ENCODE measurements around the gene DYNC2I2. TPM values are rescaled to one million over a fixed set of nuclear protein-coding genes. Genes with fewer than 3 reads are reported as not detected.

The DYNC2I2 gene
- total and polyA plus RNA-seq, 2 experiments from 2014 or later = 58.8 to 93.1 TPM

GRCh38 chr9:128611600-128612394, 44.9 kb downstream of the DYNC2I2 start:
- H3K4me1 ChIP-seq (ENCODE audit: insufficient read depth) = no peaks in the 10 kb centered on the region
- H3K4me3 ChIP-seq = no peak overlapping the region
- no peak overlapping the region for H3K9ac ChIP-seq
- H2AFZ ChIP-seq = no peak overlapping the region
- no peak for TF ChIP-seq EZH2 (IDR thresholded peaks at IDR 0.05; ENCODE audit: insufficient read depth, poor library complexity, severe bottlenecking)
- no peak for TF ChIP-seq EZH2phosphoT487 (IDR thresholded peaks at IDR 0.05; ENCODE audit: insufficient read depth, low read depth)
- in situ Hi-C loops (cut with MboI) = no loop called here
- H4K20me1 ChIP-seq (ENCODE audit: insufficient read depth) = no peaks in the 10 kb centered on the region
- DNase-seq = no peak
- H3K27ac ChIP-seq = no peak overlapping the region
- H3K9me3 ChIP-seq (ENCODE audit: low read depth) = no peaks in the 10 kb centered on the region
- H3K79me2 ChIP-seq (ENCODE audit: insufficient read depth) = peaks cover 10% of the 10 kb centered on the region
- H3K36me3 ChIP-seq (ENCODE audit: low read depth) = peaks cover 100% of the 10 kb centered on the region
- H3F3A ChIP-seq (ENCODE audit: insufficient read depth) = peaks cover 37% of the 10 kb centered on the region; the same call in 1 of the 2 replicates
- no peaks in the 10 kb centered on the region for H3K9me2 ChIP-seq (ENCODE audit: insufficient read depth)
- no peak overlapping the region for H3K4me2 ChIP-seq (ENCODE audit: unreplicated experiment)
- 87 to 88% methylated on average over 12 of the region's 12 CpGs for WGBS, 2 experiments (ENCODE audit: low coverage in 1 of 2, low lambda C conversion rate in 2 of 2, missing lambda C conversion rate in 2 of 2)
- H3K27me3 ChIP-seq (replicated peaks; ENCODE audit: insufficient read depth) = no peaks in the 10 kb centered on the region

DNA sequence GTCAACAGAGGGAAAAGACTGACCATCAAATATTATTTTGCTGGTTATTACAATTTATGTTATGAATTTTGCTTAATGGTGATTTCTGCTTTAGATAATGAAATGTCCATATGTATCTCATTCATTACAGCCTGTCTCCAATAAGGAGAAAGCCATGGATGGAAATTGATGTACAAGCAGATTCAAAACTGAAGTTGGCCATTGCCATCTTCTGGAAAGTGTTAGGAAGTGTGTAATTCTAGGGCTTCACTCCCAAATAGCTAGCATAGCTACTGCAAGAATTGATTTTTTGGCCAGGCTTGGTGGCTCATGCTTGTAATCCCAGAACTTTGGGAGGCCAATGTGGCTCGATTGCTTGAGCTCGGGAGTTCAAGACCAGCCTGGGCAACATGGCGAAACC, 45.8 kb downstream of the DYNC2I2 start:
- Histone ChIP-seq H3K4me1 (ENCODE audit: insufficient read depth) (no peaks in the 10 kb centered on the region), H3K27me3 (replicated peaks; ENCODE audit: insufficient read depth) (no peaks in the 10 kb centered on the region), H2AFZ (no peak overlapping the region), H3K9ac (no peak overlapping the region), H3F3A (ENCODE audit: insufficient read depth) (peaks cover 37% of the 10 kb centered on the region; the same call in 1 of the 2 replicates), H3K79me2 (ENCODE audit: insufficient read depth) (peaks cover 10% of the 10 kb centered on the region), H3K27ac (no peak overlapping the region), H3K9me3 (ENCODE audit: low read depth) (no peaks in the 10 kb centered on the region), H3K36me3 (ENCODE audit: low read depth) (peaks cover 95% of the 10 kb centered on the region), H3K9me2 (ENCODE audit: insufficient read depth) (no peaks in the 10 kb centered on the region), H3K4me2 (ENCODE audit: unreplicated experiment) (no peak overlapping the region), H4K20me1 (ENCODE audit: insufficient read depth) (no peaks in the 10 kb centered on the region), H3K4me3 (no peak overlapping the region)
- no peak for DNase-seq
- TF ChIP-seq EZH2phosphoT487 (IDR thresholded peaks at IDR 0.05; ENCODE audit: insufficient read depth, low read depth) = no peak
- TF ChIP-seq EZH2 (IDR thresholded peaks at IDR 0.05; ENCODE audit: insufficient read depth, poor library complexity, severe bottlenecking) = no peak
- 46 to 66% methylated on average over 3 of the region's 3 CpGs for WGBS, 2 experiments (ENCODE audit: low coverage in 1 of 2, low lambda C conversion rate in 2 of 2, missing lambda C conversion rate in 2 of 2)
- in situ Hi-C loops (cut with MboI) = no loop called here

DNA sequence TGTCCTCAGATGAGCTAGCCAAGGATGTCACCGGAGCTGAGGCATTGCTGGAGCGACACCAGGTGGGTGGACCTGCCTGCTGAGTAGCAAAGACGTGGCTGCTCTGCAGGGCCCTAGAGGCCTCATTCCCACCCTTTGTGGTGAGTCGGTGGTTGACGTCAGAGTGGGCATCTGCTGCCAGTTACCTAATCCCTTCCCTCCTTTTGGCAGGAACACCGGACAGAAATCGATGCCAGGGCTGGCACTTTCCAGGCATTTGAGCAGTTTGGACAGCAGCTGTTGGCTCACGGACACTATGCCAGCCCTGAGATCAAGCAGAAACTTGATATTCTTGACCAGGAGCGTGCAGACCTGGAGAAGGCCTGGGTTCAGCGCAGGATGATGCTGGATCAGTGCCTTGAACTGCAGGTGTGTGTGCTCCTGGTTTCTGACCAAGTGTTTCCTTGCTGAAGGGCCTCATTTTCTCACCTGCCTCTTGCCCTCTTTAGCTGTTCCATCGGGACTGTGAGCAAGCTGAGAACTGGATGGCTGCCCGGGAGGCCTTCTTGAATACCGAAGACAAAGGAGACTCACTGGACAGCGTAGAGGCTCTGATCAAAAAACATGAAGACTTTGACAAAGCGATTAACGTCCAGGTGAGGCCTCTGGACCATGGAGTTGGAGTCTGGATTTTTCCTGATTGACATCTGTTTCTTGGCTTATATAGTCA, 48.9 kb downstream of the DYNC2I2 start:
- Histone ChIP-seq H3K9me2 (ENCODE audit: insufficient read depth) (no peaks in the 10 kb centered on the region), H3K4me1 (ENCODE audit: insufficient read depth) (no peaks in the 10 kb centered on the region), H3K4me3 (no peak overlapping the region), H3K79me2 (ENCODE audit: insufficient read depth) (peaks cover 13% of the 10 kb centered on the region), H3F3A (ENCODE audit: insufficient read depth) (peaks cover 26% of the 10 kb centered on the region), H4K20me1 (ENCODE audit: insufficient read depth) (no peaks in the 10 kb centered on the region), H2AFZ (no peak overlapping the region), H3K27ac (0 out of 2 replicates have a peak overlapping the region, but pooled peaks have one; percentile 20), H3K9ac (no peak overlapping the region), H3K36me3 (ENCODE audit: low read depth) (peaks cover 94% of the 10 kb centered on the region), H3K4me2 (ENCODE audit: unreplicated experiment) (no peak overlapping the region), H3K27me3 (replicated peaks; ENCODE audit: insufficient read depth) (no peaks in the 10 kb centered on the region), H3K9me3 (ENCODE audit: low read depth) (no peaks in the 10 kb centered on the region)
- 67 to 73% methylated on average over 16 of the region's 16 CpGs for WGBS, 2 experiments (ENCODE audit: low coverage in 1 of 2, low lambda C conversion rate in 2 of 2, missing lambda C conversion rate in 2 of 2)
- in situ Hi-C loops (cut with MboI) = no loop called here
- peak; percentile 50 for DNase-seq
- TF ChIP-seq EZH2phosphoT487 (IDR thresholded peaks at IDR 0.05; ENCODE audit: insufficient read depth, low read depth) (no peak), EZH2 (IDR thresholded peaks at IDR 0.05; ENCODE audit: insufficient read depth, poor library complexity, severe bottlenecking) (no peak)

- no peak for TF ChIP-seq EZH2 (IDR thresholded peaks at IDR 0.05; ENCODE audit: insufficient read depth, poor library complexity, severe bottlenecking)
- no peak for TF ChIP-seq EZH2phosphoT487 (IDR thresholded peaks at IDR 0.05; ENCODE audit: insufficient read depth, low read depth)
These were observed 53.0 kb downstream of the DYNC2I2 start for GRCh38 chr9:128603697-128604096.

More at GRCh38 chr9:128603697-128604096, 53.0 kb downstream of the DYNC2I2 start:
- peaks cover 87% of the 10 kb centered on the region for H3K36me3 ChIP-seq (ENCODE audit: low read depth)
- no peak overlapping the region for H3K9ac ChIP-seq
- no peaks in the 10 kb centered on the region for H3K9me2 ChIP-seq (ENCODE audit: insufficient read depth)
- H3K27ac ChIP-seq = no peak overlapping the region
- no peaks in the 10 kb centered on the region for H3K27me3 ChIP-seq (replicated peaks; ENCODE audit: insufficient read depth)
- no peaks in the 10 kb centered on the region for H4K20me1 ChIP-seq (ENCODE audit: insufficient read depth)
- no peak overlapping the region for H2AFZ ChIP-seq
- H3F3A ChIP-seq (ENCODE audit: insufficient read depth) = peaks cover 36% of the 10 kb centered on the region
- no peak overlapping the region for H3K4me2 ChIP-seq (ENCODE audit: unreplicated experiment)
- no peak for DNase-seq
- H3K4me1 ChIP-seq (ENCODE audit: insufficient read depth) = no peaks in the 10 kb centered on the region
- peaks cover 29% of the 10 kb centered on the region for H3K79me2 ChIP-seq (ENCODE audit: insufficient read depth)
- in situ Hi-C loops (cut with MboI) = no loop called here
- H3K4me3 ChIP-seq = no peak overlapping the region
- WGBS, 2 experiments (ENCODE audit: low coverage in 1 of 2, low lambda C conversion rate in 2 of 2, missing lambda C conversion rate in 2 of 2) = 95 to 99% methylated on average over 8 of the region's 8 CpGs
- no peaks in the 10 kb centered on the region for H3K9me3 ChIP-seq (ENCODE audit: low read depth)
